ENCODE measurements around the gene IL1RL1.

IL1RL1 gene

DNA sequence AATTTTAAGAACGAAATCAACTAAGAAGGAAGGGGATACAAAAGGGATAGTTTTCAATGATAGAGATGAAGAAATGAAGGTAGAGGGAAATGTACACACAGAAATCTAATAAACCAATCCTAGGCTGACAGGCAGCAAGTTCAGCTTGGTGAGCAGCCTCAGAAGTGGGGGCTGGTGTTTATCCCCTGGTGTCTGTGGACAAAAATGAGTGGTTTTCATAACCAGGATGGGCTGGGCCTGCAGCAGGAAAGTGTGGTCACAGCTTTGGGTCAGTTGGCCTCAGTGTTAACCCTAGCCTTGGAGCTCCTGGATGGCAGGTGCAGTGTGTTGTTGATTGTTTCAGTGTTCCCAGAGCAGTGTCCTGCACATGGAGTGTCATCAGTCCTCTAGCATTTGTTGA, 58.5 kb downstream of the IL1RL1 start:
- no peaks in the 10 kb centered on the region for H3F3A ChIP-seq (ENCODE audit: low read depth)
- peaks cover 17% of the 10 kb centered on the region; the same call in 1 of the 2 replicates for H3K9me3 ChIP-seq (ENCODE audit: insufficient read depth, low read depth, low read length)
- H3K36me3 ChIP-seq (ENCODE audit: insufficient read depth, low read length): peaks cover 25% of the 10 kb centered on the region; the same call in 1 of the 2 replicates
- no peaks in the 10 kb centered on the region for H4K20me1 ChIP-seq (ENCODE audit: insufficient read depth, low read length, poor library complexity, severe bottlenecking)
- no peaks in the 10 kb centered on the region for H3K9me2 ChIP-seq (replicated peaks; ENCODE audit: low read depth, low read length)
- no peaks in the 10 kb centered on the region for H3K27me3 ChIP-seq (ENCODE audit: insufficient read depth, low read length, poor library complexity, severe bottlenecking)
- H3K79me2 ChIP-seq (ENCODE audit: insufficient read depth, low read length): no peaks in the 10 kb centered on the region
- no peak overlapping the region for H3K9ac ChIP-seq (ENCODE audit: low read depth, low read length, poor library complexity, severe bottlenecking)
- TF ChIP-seq, protein P1, sequence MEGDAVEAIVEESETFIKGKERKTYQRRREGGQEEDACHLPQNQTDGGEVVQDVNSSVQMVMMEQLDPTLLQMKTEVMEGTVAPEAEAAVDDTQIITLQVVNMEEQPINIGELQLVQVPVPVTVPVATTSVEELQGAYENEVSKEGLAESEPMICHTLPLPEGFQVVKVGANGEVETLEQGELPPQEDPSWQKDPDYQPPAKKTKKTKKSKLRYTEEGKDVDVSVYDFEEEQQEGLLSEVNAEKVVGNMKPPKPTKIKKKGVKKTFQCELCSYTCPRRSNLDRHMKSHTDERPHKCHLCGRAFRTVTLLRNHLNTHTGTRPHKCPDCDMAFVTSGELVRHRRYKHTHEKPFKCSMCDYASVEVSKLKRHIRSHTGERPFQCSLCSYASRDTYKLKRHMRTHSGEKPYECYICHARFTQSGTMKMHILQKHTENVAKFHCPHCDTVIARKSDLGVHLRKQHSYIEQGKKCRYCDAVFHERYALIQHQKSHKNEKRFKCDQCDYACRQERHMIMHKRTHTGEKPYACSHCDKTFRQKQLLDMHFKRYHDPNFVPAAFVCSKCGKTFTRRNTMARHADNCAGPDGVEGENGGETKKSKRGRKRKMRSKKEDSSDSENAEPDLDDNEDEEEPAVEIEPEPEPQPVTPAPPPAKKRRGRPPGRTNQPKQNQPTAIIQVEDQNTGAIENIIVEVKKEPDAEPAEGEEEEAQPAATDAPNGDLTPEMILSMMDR (conservative IDR thresholded peaks at IDR 0.05; ENCODE audit: low read length): no peak
- TF ChIP-seq EZH2phosphoT487 (IDR thresholded peaks at IDR 0.05; ENCODE audit: borderline replicate concordance): no peak
- H3K4me3 ChIP-seq (ENCODE audit: low read length, poor library complexity, severe bottlenecking): no peak overlapping the region
- no peak overlapping the region for H2AFZ ChIP-seq (ENCODE audit: low read length)
- H3K4me2 ChIP-seq (ENCODE audit: low read depth, low read length, poor library complexity, severe bottlenecking): no peak overlapping the region
- H3K4me1 ChIP-seq (ENCODE audit: insufficient read depth, low read length, poor library complexity, severe bottlenecking): peaks cover 40% of the 10 kb centered on the region

DNA sequence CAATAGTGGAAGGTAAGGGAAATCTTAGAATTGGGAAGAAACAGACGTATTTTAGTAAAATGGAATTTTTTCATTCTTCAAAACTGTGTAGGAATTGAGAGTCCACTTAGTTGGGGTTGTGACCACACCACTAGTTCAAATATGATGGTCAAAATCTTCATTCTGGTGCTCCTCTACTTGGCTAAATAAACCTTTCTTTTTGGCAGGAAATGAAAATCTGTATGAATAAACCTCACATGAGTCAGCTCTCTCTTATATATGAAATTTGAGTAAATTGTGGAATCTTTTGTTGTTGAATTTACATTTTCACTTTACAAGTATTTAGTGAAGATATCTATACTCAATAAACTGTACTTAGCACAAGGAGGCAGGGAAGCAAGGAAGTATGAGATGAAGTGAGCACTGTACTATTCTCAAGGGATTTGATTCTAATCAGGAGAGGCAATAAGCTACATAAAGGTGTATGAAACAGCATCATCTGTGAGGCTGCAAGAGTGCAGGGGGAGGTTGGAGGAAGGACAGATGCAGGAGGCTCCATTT, 64.8 kb downstream of the IL1RL1 start:
- Histone ChIP-seq H3F3A (ENCODE audit: low read depth) (no peaks in the 10 kb centered on the region), H3K4me1 (ENCODE audit: insufficient read depth, low read length, poor library complexity, severe bottlenecking) (peaks cover 8% of the 10 kb centered on the region), H3K9me2 (replicated peaks; ENCODE audit: low read depth, low read length) (no peaks in the 10 kb centered on the region), H3K4me2 (ENCODE audit: low read depth, low read length, poor library complexity, severe bottlenecking) (no peak overlapping the region), H3K27me3 (ENCODE audit: insufficient read depth, low read length, poor library complexity, severe bottlenecking) (no peaks in the 10 kb centered on the region), H2AFZ (ENCODE audit: low read length) (no peak overlapping the region), H3K9me3 (ENCODE audit: insufficient read depth, low read depth, low read length) (no peaks in the 10 kb centered on the region; the same call in 1 of the 2 replicates), H4K20me1 (ENCODE audit: insufficient read depth, low read length, poor library complexity, severe bottlenecking) (no peaks in the 10 kb centered on the region), H3K36me3 (ENCODE audit: insufficient read depth, low read length) (0 out of 2 replicates have a peak, but pooled peaks cover 8% of the 10 kb centered on the region), H3K9ac (ENCODE audit: low read depth, low read length, poor library complexity, severe bottlenecking) (no peak overlapping the region), H3K4me3 (ENCODE audit: low read length, poor library complexity, severe bottlenecking) (no peak overlapping the region), H3K79me2 (ENCODE audit: insufficient read depth, low read length) (no peaks in the 10 kb centered on the region)
- no peak for TF ChIP-seq EZH2phosphoT487 (IDR thresholded peaks at IDR 0.05; ENCODE audit: borderline replicate concordance)
- TF ChIP-seq, protein P1 (conservative IDR thresholded peaks at IDR 0.05; ENCODE audit: low read length): no peak

DNA sequence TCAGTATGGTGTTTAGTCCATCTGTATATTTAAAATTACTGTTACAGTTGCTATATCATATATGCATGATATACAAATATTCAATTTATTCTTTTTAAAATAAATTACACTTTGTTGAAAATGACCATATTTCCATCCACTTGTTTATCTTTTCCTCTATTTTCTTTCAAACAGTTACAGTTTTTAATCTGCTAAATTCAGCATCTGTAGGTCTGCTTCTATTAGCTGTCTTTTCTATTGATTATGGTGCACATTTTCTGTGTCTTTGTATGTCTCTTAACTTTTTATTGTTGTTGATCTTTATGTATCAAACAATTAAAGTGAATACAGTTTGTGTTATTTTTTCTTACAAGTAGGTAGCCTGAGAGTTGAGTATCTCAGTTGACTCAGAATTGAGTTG, 72.4 kb downstream of the IL1RL1 start:
- H3K4me2 ChIP-seq (ENCODE audit: low read depth, low read length, poor library complexity, severe bottlenecking): no peak overlapping the region
- H3K4me3 ChIP-seq (ENCODE audit: low read length, poor library complexity, severe bottlenecking): no peak overlapping the region
- H3K79me2 ChIP-seq (ENCODE audit: insufficient read depth, low read length): no peaks in the 10 kb centered on the region
- peaks cover 27% of the 10 kb centered on the region for H3K9me3 ChIP-seq (ENCODE audit: insufficient read depth, low read depth, low read length)
- no peak for TF ChIP-seq EZH2phosphoT487 (IDR thresholded peaks at IDR 0.05; ENCODE audit: borderline replicate concordance)
- TF ChIP-seq, protein P1 (conservative IDR thresholded peaks at IDR 0.05; ENCODE audit: low read length): no peak
- no peaks in the 10 kb centered on the region for H3K9me2 ChIP-seq (replicated peaks; ENCODE audit: low read depth, low read length)
- H4K20me1 ChIP-seq (ENCODE audit: insufficient read depth, low read length, poor library complexity, severe bottlenecking): no peaks in the 10 kb centered on the region
- H3F3A ChIP-seq (ENCODE audit: low read depth): no peaks in the 10 kb centered on the region
- peaks cover 6% of the 10 kb centered on the region for H3K27me3 ChIP-seq (ENCODE audit: insufficient read depth, low read length, poor library complexity, severe bottlenecking)
- no peak overlapping the region for H3K9ac ChIP-seq (ENCODE audit: low read depth, low read length, poor library complexity, severe bottlenecking)
- H3K36me3 ChIP-seq (ENCODE audit: insufficient read depth, low read length): peaks cover 30% of the 10 kb centered on the region
- no peaks in the 10 kb centered on the region for H3K4me1 ChIP-seq (ENCODE audit: insufficient read depth, low read length, poor library complexity, severe bottlenecking)
- no peak overlapping the region for H2AFZ ChIP-seq (ENCODE audit: low read length)

Data from Loucy (cell line).